OCI-LY7 (cell line): ENCODE results near the gene MAPK8IP3.

Experiments
- EZH2phosphoT487 ChIP-seq: fragments of 200-600 bp; sonication (generic); IDR thresholded peaks from 2 replicates; pipeline ENCODE4 v1.6.1; 2018; ENCODE audit warnings: low read depth, borderline replicate concordance, mild to moderate bottlenecking, mixed run types, antibody characterized with exemption, low read length, moderate library complexity, mixed read lengths
- TF ChIP-seq, protein P1 (sequence below): fragments of 200-600 bp; sonication (generic); conservative IDR thresholded peaks from 2 replicates; pipeline ENCODE4 v1.5.1; 2014; ENCODE audit warnings: mild to moderate bottlenecking, antibody characterized with exemption, low read length, moderate library complexity, mixed read lengths

GRCh38 chr16:1787056-1787321, 81.0 kb downstream of the MAPK8IP3 start:
- TF ChIP-seq, protein P1, sequence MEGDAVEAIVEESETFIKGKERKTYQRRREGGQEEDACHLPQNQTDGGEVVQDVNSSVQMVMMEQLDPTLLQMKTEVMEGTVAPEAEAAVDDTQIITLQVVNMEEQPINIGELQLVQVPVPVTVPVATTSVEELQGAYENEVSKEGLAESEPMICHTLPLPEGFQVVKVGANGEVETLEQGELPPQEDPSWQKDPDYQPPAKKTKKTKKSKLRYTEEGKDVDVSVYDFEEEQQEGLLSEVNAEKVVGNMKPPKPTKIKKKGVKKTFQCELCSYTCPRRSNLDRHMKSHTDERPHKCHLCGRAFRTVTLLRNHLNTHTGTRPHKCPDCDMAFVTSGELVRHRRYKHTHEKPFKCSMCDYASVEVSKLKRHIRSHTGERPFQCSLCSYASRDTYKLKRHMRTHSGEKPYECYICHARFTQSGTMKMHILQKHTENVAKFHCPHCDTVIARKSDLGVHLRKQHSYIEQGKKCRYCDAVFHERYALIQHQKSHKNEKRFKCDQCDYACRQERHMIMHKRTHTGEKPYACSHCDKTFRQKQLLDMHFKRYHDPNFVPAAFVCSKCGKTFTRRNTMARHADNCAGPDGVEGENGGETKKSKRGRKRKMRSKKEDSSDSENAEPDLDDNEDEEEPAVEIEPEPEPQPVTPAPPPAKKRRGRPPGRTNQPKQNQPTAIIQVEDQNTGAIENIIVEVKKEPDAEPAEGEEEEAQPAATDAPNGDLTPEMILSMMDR = no peak
- no peak for TF ChIP-seq EZH2phosphoT487
